NOMO-1 treated with DMSO at 0.1 percent for 48 hours (cell line): Measurements from ENCODE around the gene LYZL2.
"Not testable (repeated sequence)": the region's sequence is repeated elsewhere in the genome, so short reads cannot be mapped to it uniquely, and the experiment has no call there.

Experiments used
- DNase-seq: peaks from one replicate; lab custom pipeline; 2025; ENCODE audit not compliant: unreplicated experiment; lab: John Stamatoyannopoulos, UW

LYZL2 gene

DNA sequence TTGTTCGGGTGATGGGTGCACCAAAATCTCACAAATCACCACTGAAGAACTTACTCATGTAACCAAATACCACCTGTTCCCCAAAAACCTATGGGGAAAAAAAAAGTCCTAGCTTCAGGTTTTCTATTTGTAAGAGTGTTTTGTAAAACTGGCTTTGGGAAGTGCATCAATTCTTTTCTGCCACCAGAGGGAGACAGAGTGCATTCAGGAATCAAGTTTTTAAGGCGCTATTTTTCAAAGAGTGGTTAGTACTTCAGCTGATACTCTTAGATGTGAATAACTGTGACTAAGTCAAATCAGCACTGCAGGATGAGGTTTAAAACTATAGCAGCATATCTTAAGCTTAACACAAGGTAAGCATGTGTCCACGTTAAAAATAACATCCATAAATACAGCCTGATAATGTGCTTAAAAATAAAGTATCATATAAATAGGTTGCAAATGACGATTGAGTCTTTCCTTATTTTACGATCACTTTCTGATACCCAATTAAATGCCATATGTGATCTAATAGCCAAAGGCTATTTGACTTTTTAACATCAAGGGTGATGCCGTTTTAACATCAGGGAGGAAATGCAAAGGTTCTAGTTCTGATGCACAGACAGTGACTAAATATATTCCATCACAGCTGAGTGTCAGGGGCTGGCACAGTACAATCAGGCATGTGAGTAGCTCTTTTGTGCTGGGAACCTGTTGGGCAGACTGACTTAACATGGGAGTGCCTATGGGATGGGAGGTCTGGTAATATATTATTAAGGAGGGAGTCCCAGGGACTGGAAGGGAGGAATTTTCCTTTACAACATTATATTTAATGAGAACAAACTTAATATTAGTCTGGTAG lies 10.6 kb upstream of the LYZL2 start:
- DNase-seq, result peak; percentile 38

DNA sequence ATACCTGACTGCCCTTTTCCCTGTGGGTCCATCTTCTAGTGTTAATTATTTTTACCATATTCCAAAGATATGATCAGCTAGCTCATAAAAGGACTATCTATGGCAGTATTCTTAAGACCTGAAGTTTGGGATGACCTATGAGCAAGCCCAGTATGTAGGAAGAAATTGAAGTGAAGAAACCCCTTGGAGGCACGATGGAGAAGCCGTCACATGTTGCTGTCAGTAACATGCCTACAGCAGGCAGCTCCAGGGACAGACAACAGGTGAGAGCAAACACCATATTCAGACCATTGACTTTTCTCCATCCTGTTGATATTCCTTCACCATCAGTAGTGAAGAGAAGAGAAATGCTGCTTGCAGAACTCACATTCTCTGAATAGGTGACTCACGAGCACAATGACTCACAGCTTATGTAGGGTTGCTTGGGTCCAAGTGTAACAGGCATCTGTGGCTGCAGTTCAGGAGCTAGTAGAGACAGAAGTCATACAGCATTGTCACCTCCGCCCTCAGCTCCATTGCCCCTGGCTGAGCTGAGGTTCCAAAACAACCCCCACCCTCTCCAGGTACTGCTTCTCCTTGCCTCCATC lies 8.4 kb upstream of the LYZL2 start:
- DNase-seq, result peak; percentile 11

DNA sequence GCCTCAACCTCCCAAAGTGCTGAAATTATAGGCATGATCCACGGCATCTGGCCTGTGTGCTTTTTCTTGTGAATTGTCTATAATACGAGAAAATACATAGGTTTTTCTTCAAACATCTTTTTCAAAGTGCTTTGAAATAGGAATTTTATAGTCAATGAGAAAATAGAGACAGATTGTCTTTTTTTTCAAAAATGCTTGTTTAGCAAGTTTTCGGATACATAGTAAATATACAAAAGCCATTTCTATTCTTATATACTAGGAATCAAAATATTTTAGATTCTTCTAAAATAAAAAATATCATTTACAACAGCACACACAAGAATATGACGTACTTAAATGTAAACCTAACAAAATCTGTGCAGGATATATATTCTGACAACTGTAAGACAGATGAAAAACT lies 1.6 kb upstream of the LYZL2 start:
- DNase-seq, result no peak

DNA sequence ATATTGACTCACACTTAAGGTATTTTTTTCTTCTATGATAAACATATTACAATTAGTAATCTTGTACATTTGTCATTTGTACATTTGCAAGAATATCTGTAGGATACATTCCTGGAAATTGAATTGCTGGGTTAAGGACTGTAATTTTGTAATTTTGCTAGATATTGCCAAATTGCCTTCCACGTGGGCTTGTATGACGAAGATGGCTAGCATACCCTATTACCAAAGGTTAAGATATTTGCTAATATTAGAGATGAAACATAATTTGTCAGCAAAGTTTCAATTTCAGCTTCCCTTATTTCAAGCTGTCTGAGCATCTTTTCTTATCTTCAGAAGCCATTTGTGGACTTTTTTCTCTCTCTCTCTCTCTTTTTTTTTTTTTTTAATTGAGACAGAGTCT lies 1.0 kb upstream of the LYZL2 start:
- DNase-seq, result peak; percentile 4

DNA sequence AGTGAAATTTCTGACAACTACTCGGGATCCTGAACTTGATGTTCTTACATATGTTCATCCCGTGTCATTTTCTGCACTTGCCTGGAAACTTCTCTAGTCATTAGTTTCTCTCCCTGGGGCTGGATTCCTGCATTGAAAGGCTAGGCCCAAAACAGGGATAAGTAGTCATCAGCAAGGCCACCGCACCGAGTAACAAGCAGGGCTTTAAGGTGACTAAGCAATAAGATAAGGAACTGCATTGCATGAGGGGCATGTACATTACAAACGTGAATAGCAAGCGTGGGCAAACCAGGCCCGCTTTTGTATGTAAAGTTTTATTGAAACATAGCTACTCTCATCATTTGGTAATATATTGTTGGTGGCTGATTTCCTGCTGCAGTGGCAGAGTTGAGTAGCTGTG lies 977 bp downstream of the LYZL2 start:
- not testable (repeated sequence) for DNase-seq

DNA sequence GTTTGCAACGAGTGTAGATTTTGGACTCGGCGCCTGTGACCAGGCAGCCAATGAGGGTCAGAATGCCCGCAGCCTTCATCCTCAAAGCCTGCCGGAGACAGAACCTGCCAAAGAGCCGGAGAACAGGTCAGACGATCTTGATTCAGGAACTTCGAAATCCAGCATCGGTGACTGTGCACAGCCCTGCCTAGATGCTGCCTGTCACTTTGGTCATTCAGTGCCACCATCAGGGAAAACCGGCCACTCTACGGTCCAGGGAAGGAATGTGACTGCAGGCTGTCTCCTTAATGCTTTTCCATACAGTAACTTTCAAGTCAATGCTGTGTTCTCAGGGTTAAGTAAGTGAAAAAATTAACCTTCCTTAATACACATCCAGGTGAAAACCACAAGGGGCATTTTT lies 2.7 kb downstream of the LYZL2 start:
- DNase-seq, result not testable (repeated sequence)

DNA sequence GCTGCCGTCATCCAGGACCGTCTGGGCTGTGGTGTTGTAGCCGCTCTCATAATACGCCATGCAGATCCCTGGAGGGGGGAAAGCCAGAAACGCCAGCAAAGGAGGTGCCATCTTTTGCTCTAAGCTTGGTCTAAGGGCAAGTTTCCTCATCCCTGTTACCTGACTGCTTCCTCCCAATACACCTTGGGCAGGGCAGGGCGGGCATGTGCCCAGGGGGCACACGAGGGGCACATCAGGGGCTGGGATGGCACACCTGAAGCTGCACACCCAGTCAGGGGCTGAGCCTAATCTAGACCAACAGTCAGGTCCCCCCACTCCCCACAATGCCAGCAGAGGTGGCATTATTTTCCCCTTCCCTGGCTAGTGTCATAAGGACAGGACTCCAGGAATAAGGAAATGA lies 3.4 kb downstream of the LYZL2 start:
- DNase-seq, result not testable (repeated sequence)

DNA sequence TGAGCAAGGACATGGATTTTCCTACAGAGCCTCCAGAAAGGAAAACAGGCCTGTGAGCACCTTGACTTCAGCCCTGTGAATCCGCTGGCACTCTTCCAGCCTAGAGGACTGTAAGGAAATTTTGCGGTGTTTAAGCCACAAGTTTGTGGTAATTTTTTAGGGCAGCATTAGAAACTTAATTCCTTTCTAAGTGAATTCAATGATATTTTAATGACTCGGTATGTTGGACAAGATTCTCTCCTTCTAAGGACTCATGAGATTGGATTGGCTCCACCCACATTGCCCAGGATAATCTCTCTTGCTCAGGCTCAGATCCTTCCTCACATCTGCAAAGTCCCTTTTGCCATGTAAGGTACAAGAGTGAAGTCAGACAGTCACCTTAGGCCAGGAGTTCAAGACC lies 4.5 kb downstream of the LYZL2 start:
- DNase-seq, result no peak

DNA sequence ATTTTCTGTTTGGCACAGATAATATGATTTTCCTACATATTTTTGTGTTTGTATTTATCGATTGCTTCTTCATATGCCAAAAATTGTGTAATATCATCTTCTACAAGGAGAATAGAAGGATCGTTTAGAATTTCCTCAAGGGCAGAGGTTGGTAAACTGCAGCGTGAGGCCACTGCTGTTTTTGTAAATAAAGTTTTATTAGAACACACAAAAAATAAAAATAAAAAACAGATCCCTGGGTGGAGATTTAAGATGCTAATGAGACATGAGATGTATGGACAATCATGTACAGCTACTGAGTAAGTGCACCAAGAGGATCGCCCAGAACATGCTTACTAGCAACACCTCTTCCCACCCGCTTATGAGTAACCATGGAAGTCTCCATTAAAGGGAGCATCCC lies 9.6 kb downstream of the LYZL2 start:
- no peak for DNase-seq

DNA sequence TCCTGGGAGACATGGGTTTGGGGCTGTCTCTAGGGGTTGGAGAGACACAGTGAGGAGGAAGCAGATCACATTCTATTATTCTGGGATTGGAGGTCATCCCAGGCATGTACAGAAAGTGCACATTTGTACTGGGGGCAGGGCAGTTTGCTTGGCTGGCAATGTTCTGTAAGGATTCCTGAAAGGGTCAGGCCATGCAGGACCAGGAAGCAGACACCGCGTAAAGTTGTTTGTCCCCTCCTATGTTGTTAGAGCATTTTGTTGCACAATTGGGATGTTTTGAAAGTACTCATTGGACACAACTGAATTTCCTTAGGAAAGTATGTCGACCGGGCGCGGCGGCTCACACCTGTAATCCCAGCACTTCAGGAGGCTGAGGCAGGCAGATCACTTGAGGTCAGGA lies 12.5 kb downstream of the LYZL2 start:
- DNase-seq, result no peak

DNA sequence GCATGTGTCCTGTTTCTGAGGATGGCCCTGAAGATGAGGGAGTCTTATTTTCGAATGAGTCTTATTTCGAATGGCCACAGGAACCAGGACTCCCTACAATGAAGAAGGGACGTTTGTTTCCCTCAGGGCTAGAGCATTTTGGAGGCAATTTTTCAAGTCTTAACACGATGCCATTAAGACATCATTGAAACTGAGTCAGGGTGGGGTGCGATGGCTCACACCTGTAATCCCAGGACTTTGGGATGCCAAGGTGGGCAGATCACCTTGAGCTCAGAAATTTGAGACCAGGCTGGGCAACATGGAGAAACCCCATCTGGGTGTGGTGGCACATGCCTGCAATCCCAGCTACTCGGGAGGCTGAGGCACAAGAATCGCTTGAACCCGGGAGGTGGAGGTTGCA lies 18.5 kb downstream of the LYZL2 start:
- DNase-seq, result not testable (repeated sequence)

DNA sequence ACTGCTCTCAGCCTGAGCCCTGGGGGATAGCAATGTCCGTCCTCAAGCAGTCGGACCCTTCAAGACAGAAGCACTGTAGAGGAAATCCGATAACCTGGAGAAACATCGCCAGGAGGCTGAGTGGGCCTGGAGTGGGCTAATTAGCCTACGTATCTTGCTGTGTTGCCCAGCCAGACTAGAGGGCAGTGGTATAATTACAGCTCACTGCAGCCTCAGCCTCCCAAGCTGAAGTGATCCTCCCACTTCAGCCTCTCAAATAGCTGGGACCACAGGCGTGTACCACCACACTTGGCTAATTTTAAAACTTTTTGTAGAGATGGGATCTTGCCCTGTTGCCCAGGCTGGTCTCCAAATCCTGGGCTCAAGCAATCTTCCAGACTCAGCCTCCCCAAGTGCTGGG lies 21.7 kb downstream of the LYZL2 start:
- no peak for DNase-seq

DNA sequence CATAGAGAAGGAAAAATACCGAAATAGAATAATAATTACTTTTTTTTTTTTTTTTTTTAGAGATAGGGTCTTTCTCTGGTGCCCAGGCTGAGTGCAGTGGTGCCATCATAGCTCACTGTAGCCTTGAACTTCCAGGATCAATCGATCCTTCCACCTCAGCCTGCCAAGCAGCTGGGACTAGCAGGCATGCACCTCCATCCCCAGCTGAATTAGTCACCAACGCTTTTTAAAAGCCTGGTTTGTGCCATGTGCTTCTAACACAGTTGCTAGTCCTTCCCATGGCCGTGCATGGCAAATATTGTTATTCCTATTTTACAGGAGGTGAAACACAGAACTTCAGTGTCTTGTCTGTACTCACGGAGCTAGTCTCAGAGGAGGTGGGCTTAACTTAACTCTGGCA lies 23.2 kb downstream of the LYZL2 start:
- DNase-seq, result no peak

DNA sequence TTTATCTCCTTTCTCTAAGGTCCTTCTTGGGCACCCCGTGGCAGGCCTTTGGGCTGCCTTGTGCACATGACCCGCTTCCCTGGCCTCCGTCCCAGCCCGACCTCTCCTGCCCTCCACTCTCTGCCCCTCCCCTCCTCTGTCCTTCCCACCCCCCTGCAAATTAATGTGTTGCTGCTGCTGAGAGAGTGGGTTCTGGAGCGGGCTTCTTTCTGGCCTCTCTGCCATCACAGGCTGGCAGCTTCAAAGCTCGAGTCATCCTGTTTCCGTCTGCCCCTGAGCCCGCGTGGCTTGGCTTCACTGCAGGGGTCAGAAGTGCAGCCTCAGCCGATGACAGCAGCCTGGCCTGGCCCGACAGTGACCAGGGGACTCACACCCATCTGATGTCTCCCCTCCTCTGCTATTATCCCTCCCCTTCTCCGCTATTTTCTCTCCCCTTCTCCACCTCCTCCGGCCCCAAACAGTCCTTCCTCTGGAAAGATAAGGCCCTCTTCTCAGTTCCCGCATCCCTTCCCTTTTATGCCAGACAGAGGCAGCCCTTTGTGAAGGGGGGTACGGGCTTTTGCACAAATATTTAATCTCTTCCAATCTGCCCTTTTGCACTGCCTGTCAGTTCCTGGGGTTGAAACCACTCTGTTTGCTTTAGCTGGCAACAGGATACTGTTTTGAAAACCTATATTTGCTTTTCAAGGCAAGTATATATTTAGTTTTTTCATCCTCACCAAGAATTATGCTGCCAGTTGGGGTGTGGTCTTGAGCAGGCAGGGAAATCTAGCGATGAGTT lies 24.0 kb downstream of the LYZL2 start:
- not testable (repeated sequence) for DNase-seq

DNA sequence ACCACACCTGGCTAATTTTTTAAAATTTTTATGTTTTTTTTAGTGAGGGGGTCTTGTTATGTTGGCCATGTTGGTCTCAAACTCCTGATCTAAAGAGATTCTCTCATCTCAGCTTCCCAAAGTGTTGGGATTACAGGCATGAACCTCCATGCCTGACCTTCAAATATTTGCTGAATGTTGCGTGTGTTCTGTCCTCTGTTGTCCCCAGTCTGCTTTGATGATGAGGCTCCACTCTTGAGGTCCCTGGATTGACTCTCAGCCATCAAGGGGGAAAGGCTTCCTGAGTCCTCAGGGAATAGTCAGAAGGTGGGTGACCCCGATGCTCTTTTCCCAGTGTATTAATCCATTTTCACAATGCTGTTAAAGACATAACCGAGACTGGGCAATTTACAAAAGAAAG lies 26.0 kb downstream of the LYZL2 start:
- DNase-seq, result no peak

DNA sequence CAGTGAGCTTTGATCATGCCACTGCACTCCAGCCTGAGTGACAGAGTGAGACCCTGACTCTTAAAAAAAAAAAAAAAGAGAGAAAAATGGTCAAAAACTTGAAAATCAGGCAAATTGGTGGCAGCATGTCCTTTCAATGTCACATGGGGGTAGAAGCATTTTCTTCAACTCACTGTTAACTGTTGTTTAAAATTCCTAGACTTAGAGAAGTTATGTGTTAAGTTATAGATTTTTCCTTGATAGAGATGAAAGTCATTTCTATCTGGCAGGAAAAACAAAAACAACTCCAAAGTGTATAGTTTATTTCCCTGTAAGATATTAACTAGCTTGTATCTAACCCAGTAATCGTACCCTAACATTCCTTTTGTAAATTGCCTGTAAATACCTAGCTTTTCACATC lies 26.8 kb downstream of the LYZL2 start:
- DNase-seq, result no peak

DNA sequence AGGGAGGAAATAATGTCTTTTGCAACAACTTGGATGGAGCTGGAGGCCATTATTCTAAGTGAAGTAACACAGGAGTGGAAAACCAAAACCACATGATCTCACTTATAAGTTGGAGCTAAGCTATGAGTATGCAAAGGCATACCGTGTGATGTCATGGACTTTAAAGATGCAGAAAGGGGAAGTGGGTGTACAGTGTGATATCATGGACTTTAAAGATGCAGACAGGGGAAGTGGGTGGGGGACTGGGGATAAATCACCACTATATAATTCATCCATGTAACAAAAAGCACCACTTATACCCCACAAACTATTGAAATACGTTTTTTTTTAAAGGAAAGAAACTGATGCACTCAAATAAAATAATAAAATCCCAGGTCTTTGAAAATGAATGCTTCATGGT lies 29.5 kb downstream of the LYZL2 start:
- peak; percentile 89 for DNase-seq

DNA sequence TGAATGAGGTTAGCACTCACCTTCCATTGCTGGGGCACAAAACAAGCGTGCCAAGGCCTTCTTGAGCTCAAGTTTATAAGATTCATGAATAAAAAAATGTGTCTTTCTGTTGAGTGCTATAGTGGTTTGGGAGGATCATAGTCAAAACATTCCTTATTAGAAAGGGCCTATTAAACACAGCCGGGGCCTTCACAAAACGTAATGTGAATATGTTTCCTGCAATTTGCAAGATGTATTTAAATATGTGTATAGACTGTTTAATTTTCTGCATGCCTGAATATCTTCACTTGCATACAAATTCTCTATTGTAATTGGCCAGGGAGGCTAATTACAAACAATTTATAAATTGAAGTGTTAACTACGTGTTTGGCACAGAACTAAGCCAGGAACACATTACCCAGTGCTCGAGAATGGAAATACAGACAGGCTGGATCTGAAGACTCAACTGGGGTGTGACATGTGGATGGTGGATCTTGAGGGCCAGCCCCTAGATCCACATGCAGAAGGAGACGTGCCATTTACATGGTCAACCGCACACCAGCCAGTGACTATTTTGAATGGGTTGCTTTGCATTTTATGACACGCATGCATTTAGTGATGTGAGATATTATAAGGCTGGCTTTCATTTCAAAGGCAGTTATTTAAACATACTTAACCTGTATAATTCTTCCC lies 31.3 kb downstream of the LYZL2 start:
- no peak for DNase-seq

DNA sequence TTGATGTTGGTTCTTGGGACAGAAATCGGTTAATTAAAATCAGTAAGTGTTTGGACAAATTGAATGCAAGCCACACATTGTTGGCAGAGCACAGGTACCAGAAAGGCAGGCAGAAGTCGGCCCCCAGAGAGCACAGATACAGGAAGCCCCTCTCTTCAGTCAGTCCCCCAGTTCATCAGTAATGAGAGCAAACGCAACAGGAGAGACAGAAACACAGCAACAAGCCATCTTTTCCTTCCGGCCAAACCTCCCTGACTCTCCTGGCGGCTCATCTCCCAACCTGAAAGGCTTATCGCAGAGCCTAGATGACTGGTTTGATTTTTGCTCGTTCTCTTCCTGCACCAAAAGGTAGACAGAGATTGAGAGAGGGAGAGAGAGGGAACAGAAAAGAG lies 32.1 kb downstream of the LYZL2 start:
- not testable (repeated sequence) for DNase-seq

DNA sequence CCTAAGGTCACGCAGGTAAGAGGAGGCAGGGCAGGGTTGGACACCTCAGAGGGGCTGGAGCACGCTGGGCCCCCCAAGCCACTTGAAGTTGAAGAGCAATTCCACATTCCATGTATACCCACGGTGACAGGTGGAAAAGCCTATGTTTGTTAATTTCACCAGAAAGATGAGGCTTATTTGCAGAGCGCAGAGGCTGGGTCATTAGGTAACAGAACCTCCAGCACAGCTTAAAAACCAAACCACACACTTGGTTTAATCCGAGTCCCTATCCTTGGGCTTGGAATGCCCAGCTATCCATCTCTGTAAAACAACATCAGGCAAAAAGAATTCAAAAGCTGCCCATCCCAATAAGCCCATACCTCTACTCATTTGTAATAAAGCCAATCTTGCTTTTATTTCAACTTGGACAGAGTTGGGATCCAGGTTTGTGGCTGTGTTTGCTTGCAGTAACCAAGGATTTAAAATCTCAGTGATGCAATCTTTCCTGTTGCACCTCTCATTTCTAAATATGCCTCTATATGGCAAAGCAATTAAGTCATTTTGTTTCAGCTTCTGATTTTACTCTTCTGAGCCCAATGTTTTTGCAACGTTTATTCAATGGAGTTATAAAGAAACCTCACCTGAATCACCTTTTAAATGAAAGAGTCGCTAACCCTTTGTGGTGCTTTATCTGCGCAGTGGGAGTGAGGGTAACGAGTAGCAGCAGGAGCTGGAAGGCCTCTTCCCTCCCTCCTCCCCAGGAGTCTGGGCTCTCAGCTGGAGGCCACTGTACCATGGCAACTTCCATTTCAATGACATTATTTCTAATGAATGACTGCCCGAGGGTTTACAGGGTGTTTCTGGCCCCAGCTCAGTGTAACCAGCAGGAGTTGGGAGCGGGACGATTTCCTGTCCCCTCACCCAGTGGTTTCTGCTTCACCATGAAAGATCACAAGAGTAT lies 32.8 kb downstream of the LYZL2 start:
- DNase-seq, result not testable (repeated sequence)
